AG09319 (cell line): ENCODE data around the gene CCNI2.

Experiments used
- DNase-seq: peaks from one replicate; pipeline ENCODE4 v3.0.0-alpha.2; 2010; ENCODE audit warnings: low read depth; ENCODE audit errors: extremely low read depth
- CTCF ChIP-seq: IDR thresholded peaks from 2 replicates; pipeline ENCODE4 v1.5.1; 2011; ENCODE audit warnings: low read depth, mild to moderate bottlenecking, inconsistent platforms, low read length, moderate library complexity

CCNI2 gene

GRCh38 chr5:132777209-132778069, 30.2 kb downstream of the CCNI2 start, which contains the start of gene SEPTIN8:
TSS of gene SEPTIN8 (minus strand) at chr5:132777239. CDS start at chr5:132777137, 102 bp downstream.
- DNase-seq = no peak
- TF ChIP-seq CTCF = no peak

- DNase-seq = no peak
- no peak for TF ChIP-seq CTCF
These were observed 30.9 kb downstream of the CCNI2 start for GRCh38 chr5:132778129-132778528.

GRCh38 chr5:132778856-132779255, 31.6 kb downstream of the CCNI2 start:
- no peak for TF ChIP-seq CTCF
- no peak for DNase-seq

GRCh38 chr5:132779961-132780360, 32.7 kb downstream of the CCNI2 start:
- DNase-seq = no peak

GRCh38 chr5:132780577-132780976, 33.4 kb downstream of the CCNI2 start:
- TF ChIP-seq CTCF = no peak
- DNase-seq = no peak

More at GRCh38 chr5:132779961-132780360, 32.7 kb downstream of the CCNI2 start:
- TF ChIP-seq CTCF = no peak

- DNase-seq = no peak
- no peak for TF ChIP-seq CTCF
These were observed 33.8 kb downstream of the CCNI2 start for GRCh38 chr5:132781029-132781428.

GRCh38 chr5:132782101-132782500, 34.9 kb downstream of the CCNI2 start:
- DNase-seq = no peak
- no peak for TF ChIP-seq CTCF
